C4-2B (cell line): ENCODE results near the gene ADAMTSL4.

Experiments used
- H3K27ac ChIP-seq: fragments of 450-650 bp; 2 replicates; pipeline ENCODE4 v1.5.1; 2017
- ZFX ChIP-seq: fragments of 450-650 bp; IDR thresholded peaks from 2 replicates; pipeline ENCODE4 v1.6.1; 2017
- TF ChIP-seq, protein P1 (sequence below): fragments of 450-650 bp; conservative IDR thresholded peaks from 2 replicates; pipeline ENCODE4 v1.5.1; 2017; ENCODE audit warnings: mild to moderate bottlenecking

The ADAMTSL4 gene

DNA sequence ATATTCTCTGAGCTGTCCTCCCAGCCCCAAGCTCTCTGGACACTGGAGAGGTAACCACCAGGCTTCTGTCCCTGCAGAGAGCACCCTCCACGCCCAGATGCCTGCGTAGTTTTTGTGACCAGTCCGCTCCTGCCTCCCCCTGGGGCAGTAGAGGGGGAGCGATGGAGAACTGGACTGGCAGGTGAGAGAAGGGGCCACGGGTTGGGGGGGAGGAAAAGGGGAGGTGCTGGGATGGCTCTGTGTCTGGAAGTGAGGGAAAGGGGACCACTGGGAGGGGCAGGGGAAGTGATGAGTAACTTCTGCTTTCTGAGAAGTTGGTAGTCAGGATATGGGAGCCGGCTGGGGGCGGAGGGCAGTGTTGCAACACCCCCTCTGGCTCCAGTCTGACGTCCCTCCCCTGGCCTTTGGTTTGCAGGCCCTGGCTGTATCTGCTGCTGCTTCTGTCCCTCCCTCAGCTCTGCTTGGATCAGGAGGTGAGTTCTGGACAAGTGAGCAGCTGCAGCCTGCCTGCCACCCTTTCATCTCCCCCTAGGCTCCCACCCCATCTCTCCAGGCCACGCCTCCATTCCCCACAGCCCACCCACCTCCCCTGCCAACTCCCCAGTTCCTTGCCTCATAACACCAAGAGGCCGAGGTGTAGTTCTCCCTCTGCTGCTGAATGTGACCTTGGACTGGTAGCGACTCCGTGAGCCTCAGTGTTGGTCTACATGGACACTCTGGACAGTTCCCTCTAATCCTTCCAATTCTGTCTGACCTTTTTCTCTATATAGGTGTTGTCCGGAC lies 3.1 kb downstream of the ADAMTSL4 start:
- no peak for TF ChIP-seq ZFX
- TF ChIP-seq, protein P1, sequence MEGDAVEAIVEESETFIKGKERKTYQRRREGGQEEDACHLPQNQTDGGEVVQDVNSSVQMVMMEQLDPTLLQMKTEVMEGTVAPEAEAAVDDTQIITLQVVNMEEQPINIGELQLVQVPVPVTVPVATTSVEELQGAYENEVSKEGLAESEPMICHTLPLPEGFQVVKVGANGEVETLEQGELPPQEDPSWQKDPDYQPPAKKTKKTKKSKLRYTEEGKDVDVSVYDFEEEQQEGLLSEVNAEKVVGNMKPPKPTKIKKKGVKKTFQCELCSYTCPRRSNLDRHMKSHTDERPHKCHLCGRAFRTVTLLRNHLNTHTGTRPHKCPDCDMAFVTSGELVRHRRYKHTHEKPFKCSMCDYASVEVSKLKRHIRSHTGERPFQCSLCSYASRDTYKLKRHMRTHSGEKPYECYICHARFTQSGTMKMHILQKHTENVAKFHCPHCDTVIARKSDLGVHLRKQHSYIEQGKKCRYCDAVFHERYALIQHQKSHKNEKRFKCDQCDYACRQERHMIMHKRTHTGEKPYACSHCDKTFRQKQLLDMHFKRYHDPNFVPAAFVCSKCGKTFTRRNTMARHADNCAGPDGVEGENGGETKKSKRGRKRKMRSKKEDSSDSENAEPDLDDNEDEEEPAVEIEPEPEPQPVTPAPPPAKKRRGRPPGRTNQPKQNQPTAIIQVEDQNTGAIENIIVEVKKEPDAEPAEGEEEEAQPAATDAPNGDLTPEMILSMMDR: no peak
- no peak overlapping the region for H3K27ac ChIP-seq

DNA sequence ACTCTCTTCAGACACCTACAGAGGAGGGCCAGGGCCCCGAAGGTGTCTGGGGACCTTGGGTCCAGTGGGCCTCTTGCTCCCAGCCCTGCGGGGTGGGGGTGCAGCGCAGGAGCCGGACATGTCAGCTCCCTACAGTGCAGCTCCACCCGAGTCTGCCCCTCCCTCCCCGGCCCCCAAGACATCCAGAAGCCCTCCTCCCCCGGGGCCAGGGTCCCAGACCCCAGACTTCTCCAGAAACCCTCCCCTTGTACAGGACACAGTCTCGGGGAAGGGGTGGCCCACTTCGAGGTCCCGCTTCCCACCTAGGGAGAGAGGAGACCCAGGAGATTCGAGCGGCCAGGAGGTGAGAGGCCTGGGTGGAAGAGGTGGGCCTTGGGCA lies 3.7 kb downstream of the ADAMTSL4 start:
- no peak overlapping the region for H3K27ac ChIP-seq
- no peak for TF ChIP-seq ZFX
- TF ChIP-seq, protein P1: no peak

DNA sequence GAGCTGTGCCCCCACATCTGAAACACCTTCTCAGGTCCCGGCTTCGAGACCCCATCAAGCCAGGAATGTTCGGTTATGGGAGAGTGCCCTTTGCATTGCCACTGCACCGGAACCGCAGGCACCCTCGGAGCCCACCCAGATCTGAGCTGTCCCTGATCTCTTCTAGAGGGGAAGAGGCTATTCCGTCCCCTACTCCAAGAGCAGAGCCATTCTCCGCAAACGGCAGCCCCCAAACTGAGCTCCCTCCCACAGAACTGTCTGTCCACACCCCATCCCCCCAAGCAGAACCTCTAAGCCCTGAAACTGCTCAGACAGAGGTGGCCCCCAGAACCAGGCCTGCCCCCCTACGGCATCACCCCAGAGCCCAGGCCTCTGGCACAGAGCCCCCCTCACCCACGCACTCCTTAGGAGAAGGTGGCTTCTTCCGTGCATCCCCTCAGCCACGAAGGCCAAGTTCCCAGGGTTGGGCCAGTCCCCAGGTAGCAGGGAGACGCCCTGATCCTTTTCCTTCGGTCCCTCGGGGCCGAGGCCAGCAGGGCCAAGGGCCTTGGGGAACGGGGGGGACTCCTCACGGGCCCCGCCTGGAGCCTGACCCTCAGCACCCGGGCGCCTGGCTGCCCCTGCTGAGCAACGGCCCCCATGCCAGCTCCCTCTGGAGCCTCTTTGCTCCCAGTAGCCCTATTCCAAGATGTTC lies 4.3 kb downstream of the ADAMTSL4 start:
- no peak overlapping the region for H3K27ac ChIP-seq
- TF ChIP-seq ZFX: no peak
- TF ChIP-seq, protein P1: no peak

DNA sequence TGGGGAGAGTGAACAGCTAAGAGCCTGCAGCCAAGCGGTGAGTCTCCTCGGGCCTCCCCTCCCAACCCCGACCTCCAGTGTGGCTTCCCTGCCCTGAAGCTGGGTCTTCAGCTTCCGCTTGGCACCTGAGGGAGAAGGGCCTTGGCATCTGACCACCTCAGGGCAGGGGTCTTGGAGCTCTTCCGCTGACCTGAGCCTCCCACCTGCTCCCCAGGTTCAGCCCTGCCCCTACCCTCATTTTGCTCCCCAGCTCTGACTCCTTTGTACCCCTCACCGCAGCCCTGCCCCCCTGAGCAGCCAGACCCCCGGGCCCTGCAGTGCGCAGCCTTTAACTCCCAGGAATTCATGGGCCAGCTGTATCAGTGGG lies 4.9 kb downstream of the ADAMTSL4 start:
- TF ChIP-seq, protein P1: no peak
- TF ChIP-seq ZFX: no peak
- H3K27ac ChIP-seq: no peak overlapping the region

DNA sequence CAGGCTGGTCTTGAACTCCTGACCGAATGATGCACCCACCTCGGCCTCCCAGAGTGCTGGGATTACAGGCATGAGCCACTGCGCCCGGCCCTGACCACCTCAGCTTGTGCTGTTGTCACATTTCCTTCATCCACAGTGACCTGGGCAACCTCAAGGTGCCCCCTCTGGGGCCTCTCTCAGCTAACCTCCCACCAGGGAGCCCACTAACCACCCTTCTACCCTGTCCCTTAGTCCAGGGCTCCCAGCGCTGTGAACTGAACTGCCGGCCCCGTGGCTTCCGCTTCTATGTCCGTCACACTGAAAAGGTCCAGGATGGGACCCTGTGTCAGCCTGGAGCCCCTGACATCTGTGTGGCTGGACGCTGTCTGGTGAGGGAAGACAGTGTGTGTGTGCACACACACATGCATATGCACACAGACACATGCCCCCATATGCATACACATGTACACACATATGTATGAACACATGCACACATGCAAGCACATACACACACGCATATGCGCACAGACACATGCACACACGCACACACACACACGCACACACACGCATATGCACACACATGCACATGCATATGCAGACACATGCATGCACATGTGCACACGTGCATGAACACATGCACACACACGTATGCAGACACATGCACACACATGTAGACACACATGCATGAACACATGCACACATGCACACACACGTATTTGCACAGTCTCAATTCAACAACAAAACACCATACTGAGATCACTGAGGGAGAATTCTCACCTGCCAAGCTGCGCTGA lies 6.2 kb downstream of the ADAMTSL4 start:
- H3K27ac ChIP-seq: no peak overlapping the region
- TF ChIP-seq ZFX: no peak
- TF ChIP-seq, protein P1: no peak

DNA sequence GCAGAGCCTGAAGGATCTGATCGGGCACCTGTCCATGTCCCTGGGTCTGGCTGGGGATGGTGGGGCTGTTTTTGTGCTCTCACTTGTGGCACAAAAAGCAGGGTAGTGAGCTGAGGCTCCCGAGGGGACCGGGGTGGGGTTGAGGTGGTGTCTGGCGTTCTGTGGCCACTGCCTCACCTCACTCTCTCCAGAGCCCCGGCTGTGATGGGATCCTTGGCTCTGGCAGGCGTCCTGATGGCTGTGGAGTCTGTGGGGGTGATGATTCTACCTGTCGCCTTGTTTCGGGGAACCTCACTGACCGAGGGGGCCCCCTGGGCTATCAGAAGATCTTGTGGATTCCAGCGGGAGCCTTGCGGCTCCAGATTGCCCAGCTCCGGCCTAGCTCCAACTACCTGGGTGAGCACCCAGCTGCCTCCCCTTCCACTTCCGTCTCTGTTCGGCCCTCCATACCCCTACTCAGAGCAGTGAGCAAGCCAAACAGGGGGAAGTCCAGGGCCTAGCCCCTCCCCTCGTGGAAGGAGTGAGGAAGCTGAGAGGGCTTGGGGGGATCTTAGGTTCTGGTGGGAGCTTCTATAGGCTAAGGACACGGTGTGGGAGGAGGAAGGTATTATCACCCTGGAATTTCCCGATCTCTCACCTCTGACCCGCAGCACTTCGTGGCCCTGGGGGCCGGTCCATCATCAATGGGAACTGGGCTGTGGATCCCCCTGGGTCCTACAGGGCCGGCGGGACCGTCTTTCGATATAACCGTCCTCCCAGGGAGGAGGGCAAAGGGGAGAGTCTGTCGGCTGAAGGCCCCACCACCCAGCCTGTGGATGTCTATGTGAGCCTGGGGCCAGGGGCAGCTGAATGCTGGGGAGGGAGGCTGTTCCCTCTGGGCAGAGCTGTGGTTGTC lies 7.0 kb downstream of the ADAMTSL4 start:
- TF ChIP-seq ZFX: no peak
- TF ChIP-seq, protein P1: no peak
- H3K27ac ChIP-seq: no peak overlapping the region
